Activated CD4-positive, CD25-positive, alpha-beta regulatory T cell treated with anti-CD3 and anti-CD28 coated beads, Interleukin-2, amount 50 U/mL, for 16 hours (primary cell): Measurements from ENCODE around the gene PARP8.
"Not testable (repeated sequence)": the region's sequence is repeated elsewhere in the genome, so short reads cannot be mapped to it uniquely, and the experiment has no call there.

Experiments
- DNase-seq: peaks from one replicate; pipeline ENCODE4 v3.0.0-alpha.2; 2020; ENCODE audit warnings: low read depth, low spot score

The PARP8 gene

GRCh38 chr5:50687548-50687947 is 21.1 kb downstream of the PARP8 start:
- DNase-seq = no peak

GRCh38 chr5:50691399-50692016 is 25.1 kb downstream of the PARP8 start:
- DNase-seq = no peak

- no peak for DNase-seq
Observed at GRCh38 chr5:50694027-50694590, 27.7 kb downstream of the PARP8 start.

- DNase-seq = not testable (repeated sequence)
Observed at GRCh38 chr5:50694626-50695025, 28.2 kb downstream of the PARP8 start.

- DNase-seq = no peak
Observed at GRCh38 chr5:50697739-50698138, 31.3 kb downstream of the PARP8 start.

GRCh38 chr5:50699737-50700136 is 33.3 kb downstream of the PARP8 start:
- no peak for DNase-seq

- no peak for DNase-seq
Observed at GRCh38 chr5:50700706-50701105, 34.3 kb downstream of the PARP8 start.

GRCh38 chr5:50702615-50703366 is 36.4 kb downstream of the PARP8 start:
- no peak for DNase-seq

GRCh38 chr5:50703367-50703666 is 36.9 kb downstream of the PARP8 start:
- DNase-seq = no peak

GRCh38 chr5:50704730-50705129 is 38.3 kb downstream of the PARP8 start:
- no peak for DNase-seq

GRCh38 chr5:50709471-50709870 is 43.0 kb downstream of the PARP8 start:
- DNase-seq = no peak

- DNase-seq = no peak
Observed at GRCh38 chr5:50710838-50711237, 44.4 kb downstream of the PARP8 start.

- peak; percentile 13 for DNase-seq
Observed at GRCh38 chr5:50711280-50711679, 44.8 kb downstream of the PARP8 start.

GRCh38 chr5:50712479-50712878 is 46.0 kb downstream of the PARP8 start:
- no peak for DNase-seq

- no peak for DNase-seq
Observed at GRCh38 chr5:50715001-50715400, 48.6 kb downstream of the PARP8 start.

GRCh38 chr5:50716134-50716533 is 49.7 kb downstream of the PARP8 start:
- no peak for DNase-seq

- DNase-seq = no peak
Observed at GRCh38 chr5:50717651-50718050, 51.2 kb downstream of the PARP8 start.

- DNase-seq = no peak
Observed at GRCh38 chr5:50720061-50720710, 53.7 kb downstream of the PARP8 start.

GRCh38 chr5:50722223-50722622 is 55.8 kb downstream of the PARP8 start:
- DNase-seq = no peak

GRCh38 chr5:50724262-50724661 is 57.8 kb downstream of the PARP8 start:
- no peak for DNase-seq

GRCh38 chr5:50725800-50726474 is 59.5 kb downstream of the PARP8 start:
- DNase-seq = no peak

GRCh38 chr5:50726475-50727148 is 60.2 kb downstream of the PARP8 start:
- no peak for DNase-seq
